Caco-2 (cell line): ENCODE results near the gene ZFAND5. TPM values are rescaled to one million over a fixed set of nuclear protein-coding genes. Genes with fewer than 3 reads are reported as not detected.

Experiments
- BruUV-seq: library from RNA; stranded (reverse); fragments of 400-500 nt; replicated peaks from 2 replicates; lab custom pipeline; 2021; lab: Mats Ljungman, UMichigan
- CTCF ChIA-PET: fragments of 300-600 bp; sonication (Branson Sonifier 250); formaldehyde crosslinking; loops from one replicate; lab custom pipeline; 2022; ENCODE audit warnings: antibody characterized with exemption; lab: Charles Lee
- POLR2A ChIA-PET: fragments of 300-600 bp; sonication (Branson Sonifier 250); formaldehyde crosslinking; loops from one replicate; lab custom pipeline; 2022; ENCODE audit warnings: antibody characterized with exemption; lab: Charles Lee
- DNase-seq, 2 experiments: peaks; one replicate each; pipeline versions ENCODE4 v3.0.0 to v3.0.0-alpha.2; 2020 to 2022
- H3K27me3 ChIP-seq: replicated peaks from 2 replicates; pipeline ENCODE4 v1.6.0; 2011; ENCODE audit warnings: low read length; ENCODE audit not compliant: control insufficient read depth, insufficient read depth
- H3K36me3 ChIP-seq: 2 replicates; pipeline ENCODE4 v1.5.1; 2011; ENCODE audit warnings: low read length; ENCODE audit not compliant: control insufficient read depth, insufficient read depth
- H3K4me1 ChIP-seq: fragments of 250-450 bp; sonication (Bioruptor Pico); 2 replicates; pipeline ENCODE4 v1.5.1; 2020; ENCODE audit warnings: mild to moderate bottlenecking
- H3K4me3 ChIP-seq: 2 replicates; pipeline ENCODE4 v1.5.1; 2011; ENCODE audit warnings: low read depth, mild to moderate bottlenecking, control low read depth, low read length
- H3K9me3 ChIP-seq: fragments of 250-450 bp; sonication (Bioruptor Pico); 2 replicates; pipeline ENCODE4 v1.5.1; 2020; ENCODE audit warnings: mild to moderate bottlenecking, moderate library complexity
- H3K27ac Mint-ChIP-seq: one replicate; pipeline ENCODE4 v1.8.0; 2022; ENCODE audit warnings: mixed read lengths; ENCODE audit not compliant: unreplicated experiment
- H3K27me3 Mint-ChIP-seq: one replicate; pipeline ENCODE4 v1.8.0; 2022; ENCODE audit warnings: mixed read lengths; ENCODE audit not compliant: insufficient read depth, unreplicated experiment
- H3K36me3 Mint-ChIP-seq: one replicate; pipeline ENCODE4 v1.8.0; 2022; ENCODE audit warnings: mild to moderate bottlenecking, mixed read lengths; ENCODE audit not compliant: insufficient read depth, unreplicated experiment
- H3K4me1 Mint-ChIP-seq: one replicate; pipeline ENCODE4 v1.8.0; 2022; ENCODE audit warnings: low read depth, mixed read lengths; ENCODE audit not compliant: unreplicated experiment
- H3K4me3 Mint-ChIP-seq: one replicate; pipeline ENCODE4 v1.8.0; 2022; ENCODE audit warnings: mild to moderate bottlenecking, moderate library complexity, mixed read lengths; ENCODE audit not compliant: unreplicated experiment
- H3K9me3 Mint-ChIP-seq: one replicate; pipeline ENCODE4 v1.8.0; 2022; ENCODE audit warnings: mixed read lengths; ENCODE audit not compliant: unreplicated experiment
- CTCF ChIP-seq, 2 experiments: fragments of 200-600 bp in 1 of 2; IDR thresholded peaks; 1 replicate in 1 of 2; 2 replicates in 1 of 2; pipeline versions ENCODE4 v1.5.1 to v1.8.0; 2011 to 2022; ENCODE audit warnings: antibody characterized with exemption in 1 of 2, control low read depth in 1 of 2, inconsistent platforms in 1 of 2, low read depth in 1 of 2, low read length in 1 of 2, mild to moderate bottlenecking in 1 of 2, moderate library complexity in 1 of 2; ENCODE audit not compliant: insufficient read depth in 1 of 2, severe bottlenecking in 1 of 2, unreplicated experiment in 1 of 2
- intact Hi-C: fragments of 100-400 bp; cut with micrococcal nuclease; formaldehyde crosslinking; loops from one replicate; pipeline ENCODE4 v1.10.0; 2022; ENCODE audit not compliant: unreplicated experiment
- total RNA-seq: library from RNA; stranded (reverse); gene quantifications from 2 replicates; pipeline ENCODE4 v1.2.3, GENCODE V29; 2022

The ZFAND5 gene
- total RNA-seq, 1 experiment from 2014 or later: 34.4 TPM

- no peaks in the 10 kb centered on the region for H3K27me3 ChIP-seq
- no peak overlapping the region for H3K4me3 ChIP-seq
- H3K36me3 ChIP-seq: no peaks in the 10 kb centered on the region
- no peaks in the 10 kb centered on the region for H3K4me1 Mint-ChIP-seq
- no peak for TF ChIP-seq CTCF (IDR thresholded peaks at IDR 0.05; ENCODE audit: insufficient read depth in 1 of 2, low read depth in 1 of 2, low read length in 1 of 2, severe bottlenecking in 1 of 2, unreplicated experiment in 1 of 2)
- H3K9me3 Mint-ChIP-seq: no peaks in the 10 kb centered on the region
- H3K4me3 Mint-ChIP-seq: no peak overlapping the region
- POLR2A ChIA-PET: no interaction called here
- H3K4me1 ChIP-seq: no peaks in the 10 kb centered on the region
- no TSS peak for BruUV-seq
- H3K36me3 Mint-ChIP-seq: peaks cover 36% of the 10 kb centered on the region
- H3K9me3 ChIP-seq: no peaks in the 10 kb centered on the region
- H3K27me3 Mint-ChIP-seq: no peaks in the 10 kb centered on the region
- no peak for DNase-seq
- intact Hi-C loops: no loop called here
- no peak overlapping the region for H3K27ac Mint-ChIP-seq
- CTCF ChIA-PET: no interaction called here
These were observed 4.7 kb downstream of the ZFAND5 start for GRCh38 chr9:72360324-72360723.

GRCh38 chr9:72356041-72356582, 8.9 kb downstream of the ZFAND5 start:
- no peaks in the 10 kb centered on the region for H3K9me3 Mint-ChIP-seq
- H3K4me3 ChIP-seq: no peak overlapping the region
- H3K27me3 ChIP-seq: no peaks in the 10 kb centered on the region
- H3K9me3 ChIP-seq: no peaks in the 10 kb centered on the region
- ChIA-PET CTCF (no interaction called here), POLR2A (no interaction called here)
- peaks cover 28% of the 10 kb centered on the region for H3K36me3 Mint-ChIP-seq
- DNase-seq: no peak
- no peak overlapping the region for H3K27ac Mint-ChIP-seq
- H3K36me3 ChIP-seq: no peaks in the 10 kb centered on the region
- H3K4me1 Mint-ChIP-seq: no peaks in the 10 kb centered on the region
- no peaks in the 10 kb centered on the region for H3K27me3 Mint-ChIP-seq
- H3K4me3 Mint-ChIP-seq: no peak overlapping the region
- intact Hi-C loops: no loop called here
- no peaks in the 10 kb centered on the region for H3K4me1 ChIP-seq
- BruUV-seq: no TSS peak
- TF ChIP-seq CTCF (IDR thresholded peaks at IDR 0.05; ENCODE audit: insufficient read depth in 1 of 2, low read depth in 1 of 2, low read length in 1 of 2, severe bottlenecking in 1 of 2, unreplicated experiment in 1 of 2): no peak

GRCh38 chr9:72355153-72355552, 9.9 kb downstream of the ZFAND5 start:
- no peaks in the 10 kb centered on the region for H3K4me1 ChIP-seq
- Mint-ChIP-seq H3K4me3 (no peak overlapping the region), H3K27me3 (no peaks in the 10 kb centered on the region), H3K9me3 (no peaks in the 10 kb centered on the region), H3K4me1 (no peaks in the 10 kb centered on the region), H3K27ac (no peak overlapping the region), H3K36me3 (peaks cover 28% of the 10 kb centered on the region)
- no peaks in the 10 kb centered on the region for H3K27me3 ChIP-seq
- CTCF ChIA-PET: no interaction called here
- TF ChIP-seq CTCF (IDR thresholded peaks at IDR 0.05; ENCODE audit: insufficient read depth in 1 of 2, low read depth in 1 of 2, low read length in 1 of 2, severe bottlenecking in 1 of 2, unreplicated experiment in 1 of 2): no peak
- no peaks in the 10 kb centered on the region for H3K36me3 ChIP-seq
- BruUV-seq: no TSS peak
- POLR2A ChIA-PET: no interaction called here
- DNase-seq: no peak
- intact Hi-C loops: no loop called here
- H3K9me3 ChIP-seq: no peaks in the 10 kb centered on the region
- H3K4me3 ChIP-seq: no peak overlapping the region
